Endothelial cell of umbilical vein (primary cell): ENCODE results near the gene MVD.

Experiments
- POLR2A ChIP-seq: IDR thresholded peaks from 2 replicates; pipeline ENCODE4 v1.6.1; 2012; ENCODE audit warnings: low read depth, mild to moderate bottlenecking, control low read depth, low read length
- POLR2AphosphoS5 ChIP-seq: IDR thresholded peaks from 2 replicates; pipeline ENCODE4 v1.6.1; 2012; ENCODE audit warnings: low read depth, mild to moderate bottlenecking, control low read depth, low read length, moderate library complexity; ENCODE audit not compliant: insufficient read depth
- TF ChIP-seq, protein P1 (sequence below), 2 donors: IDR thresholded peaks; 1 replicate in 1 of 2; 2 replicates in 1 of 2; pipeline ENCODE4 v1.5.1; 2011; ENCODE audit warnings: low read length in 2 of 2, mild to moderate bottlenecking in 2 of 2, moderate library complexity in 2 of 2, control low read depth in 1 of 2, inconsistent platforms in 1 of 2, low read depth in 1 of 2; ENCODE audit not compliant: insufficient read depth in 1 of 2; ENCODE audit errors: extremely low read depth in 1 of 2

DNA sequence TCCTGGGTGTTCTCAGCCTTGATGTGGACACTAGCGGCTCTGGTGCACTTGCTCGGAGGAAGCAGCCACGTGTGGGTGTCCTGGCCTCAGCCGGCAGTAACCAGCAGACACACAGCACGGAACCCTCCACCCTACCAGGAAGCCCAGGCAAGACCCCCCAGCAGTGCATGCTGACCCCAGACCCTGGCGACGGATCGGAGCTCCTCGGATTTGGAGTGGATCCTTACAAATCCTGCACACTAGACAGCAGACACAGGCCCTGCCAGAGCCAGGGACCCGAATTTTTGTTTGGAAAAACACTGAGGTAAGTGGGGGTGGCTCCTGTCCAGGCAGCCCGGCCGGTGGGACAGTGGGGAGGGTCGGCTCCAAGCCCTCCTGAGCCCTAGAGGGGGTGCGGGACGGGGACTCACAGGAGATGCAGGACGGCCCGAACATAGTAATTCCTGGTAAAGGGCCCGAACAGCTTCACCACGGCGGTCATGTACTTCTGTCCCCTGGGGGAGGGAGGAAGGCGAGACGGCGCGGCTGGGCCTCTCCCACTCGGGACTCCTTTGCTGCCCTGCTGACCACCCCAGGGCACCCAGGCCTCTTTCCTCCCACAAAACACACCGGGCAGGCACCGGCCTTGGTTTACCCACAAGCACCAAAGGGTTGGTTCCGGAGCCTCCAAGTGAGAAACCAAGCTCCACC is 16.4 kb downstream of the MVD start:
- TF ChIP-seq, protein P1, sequence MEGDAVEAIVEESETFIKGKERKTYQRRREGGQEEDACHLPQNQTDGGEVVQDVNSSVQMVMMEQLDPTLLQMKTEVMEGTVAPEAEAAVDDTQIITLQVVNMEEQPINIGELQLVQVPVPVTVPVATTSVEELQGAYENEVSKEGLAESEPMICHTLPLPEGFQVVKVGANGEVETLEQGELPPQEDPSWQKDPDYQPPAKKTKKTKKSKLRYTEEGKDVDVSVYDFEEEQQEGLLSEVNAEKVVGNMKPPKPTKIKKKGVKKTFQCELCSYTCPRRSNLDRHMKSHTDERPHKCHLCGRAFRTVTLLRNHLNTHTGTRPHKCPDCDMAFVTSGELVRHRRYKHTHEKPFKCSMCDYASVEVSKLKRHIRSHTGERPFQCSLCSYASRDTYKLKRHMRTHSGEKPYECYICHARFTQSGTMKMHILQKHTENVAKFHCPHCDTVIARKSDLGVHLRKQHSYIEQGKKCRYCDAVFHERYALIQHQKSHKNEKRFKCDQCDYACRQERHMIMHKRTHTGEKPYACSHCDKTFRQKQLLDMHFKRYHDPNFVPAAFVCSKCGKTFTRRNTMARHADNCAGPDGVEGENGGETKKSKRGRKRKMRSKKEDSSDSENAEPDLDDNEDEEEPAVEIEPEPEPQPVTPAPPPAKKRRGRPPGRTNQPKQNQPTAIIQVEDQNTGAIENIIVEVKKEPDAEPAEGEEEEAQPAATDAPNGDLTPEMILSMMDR (IDR thresholded peaks at IDR 0.05; ENCODE audit: extremely low read depth in 1 of 2, insufficient read depth in 1 of 2, low read depth in 1 of 2, low read length in 2 of 2), result no peak
- TF ChIP-seq POLR2A (no peak), POLR2AphosphoS5 (no peak)
